HG02885 (cell line): ENCODE results near the gene GCSAM.
"Not testable (repeated sequence)": the region's sequence is repeated elsewhere in the genome, so short reads cannot be mapped to it uniquely, and the experiment has no call there.

Experiments
- ATAC-seq: cut with Tn5 transposase; IDR thresholded peaks from one replicate; pipeline ENCODE4 v1.9.1; 2021; ENCODE audit warnings: mild to moderate bottlenecking; ENCODE audit not compliant: unreplicated experiment, poor library complexity

GCSAM gene

GRCh38 chr3:112078125-112079083 lies 54.6 kb downstream of the GCSAM start:
- ATAC-seq, result peak; percentile 47

- ATAC-seq, result peak; percentile 71
Measured at GRCh38 chr3:112074616-112075497, 58.2 kb downstream of the GCSAM start.

GRCh38 chr3:112074006-112074405 lies 59.0 kb downstream of the GCSAM start:
- ATAC-seq, result no peak

GRCh38 chr3:112072387-112073060 lies 60.5 kb downstream of the GCSAM start:
- ATAC-seq, result not testable (repeated sequence)
